Endothelial cell of umbilical vein (primary cell): ENCODE results near the gene PDGFA. TPM values are rescaled to one million over a fixed set of nuclear protein-coding genes. Genes with fewer than 3 reads are reported as not detected.

Source experiments
- BruUV-seq: library from RNA; stranded (reverse); fragments of 400-500 nt; replicated peaks from 2 replicates; lab custom pipeline; 2021; lab: Mats Ljungman, UMichigan
- CTCF ChIA-PET: fragments of 300-600, 350-600 bp; sonication (Branson Sonifier 250); formaldehyde crosslinking; loops from one replicate; lab custom pipeline; 2021; ENCODE audit warnings: antibody characterized with exemption, inconsistent platforms; lab: Charles Lee
- POLR2A ChIA-PET: fragments of 300-600, 350-600 bp; sonication (Branson Sonifier 250); formaldehyde crosslinking; loops from one replicate; lab custom pipeline; 2021; ENCODE audit warnings: antibody characterized with exemption, inconsistent platforms; lab: Charles Lee
- DNase-seq: peaks from one replicate; pipeline ENCODE4 v3.0.0-alpha.2; 2011; ENCODE audit warnings: low read depth, low spot score
- FAIRE-seq: peaks from 2 replicates; lab custom pipeline; 2011; peaks lifted over from hg19 to GRCh38; lab: Jason Lieb, UNC
- H2AFZ ChIP-seq: 2 replicates; pipeline ENCODE4 v1.6.0; 2012; ENCODE audit warnings: low read depth, low read length, control low read depth, inconsistent platforms
- H3K27ac ChIP-seq: 2 replicates; pipeline ENCODE4 v1.5.1; 2011; ENCODE audit warnings: low read depth, mild to moderate bottlenecking, control low read depth, low read length, moderate library complexity; ENCODE audit not compliant: insufficient read depth
- H3K27me3 ChIP-seq, 2 experiments: 2 replicates each; pipeline versions ENCODE4 v1.6.0 to v1.6.1; 2011; ENCODE audit warnings: low read length in 2 of 2, mixed read lengths in 1 of 2; ENCODE audit not compliant: control insufficient read depth in 2 of 2, insufficient read depth in 2 of 2
- H3K36me3 ChIP-seq, 2 experiments: 2 replicates in 1 of 2; 3 replicates in 1 of 2; pipeline ENCODE4 v1.5.1; 2011; ENCODE audit warnings: low read length in 2 of 2, mild to moderate bottlenecking in 1 of 2, moderate library complexity in 1 of 2; ENCODE audit not compliant: control insufficient read depth in 2 of 2, insufficient read depth in 2 of 2; ENCODE audit errors: extremely low read depth in 1 of 2
- H3K4me1 ChIP-seq: 3 replicates; pipeline ENCODE4 v1.5.1; 2011; ENCODE audit warnings: mild to moderate bottlenecking, low read length; ENCODE audit not compliant: control insufficient read depth, insufficient read depth; ENCODE audit errors: extremely low read depth
- H3K4me2 ChIP-seq: 2 replicates; pipeline ENCODE4 v1.6.1; 2011; ENCODE audit warnings: low read length, control low read depth, mixed read lengths; ENCODE audit not compliant: insufficient read depth
- H3K4me3 ChIP-seq, 3 experiments: fragments of 200-600 bp in 1 of 3; sonication (generic), shearing (Covaris generic) in 1 of 3; replicated peaks in 1 of 3; 2 replicates each; pipeline ENCODE4 v1.5.1; 2011 to 2016; ENCODE audit warnings: control low read depth in 3 of 3, low read length in 3 of 3, mild to moderate bottlenecking in 2 of 3, inconsistent platforms in 1 of 3, low read depth in 1 of 3, moderate library complexity in 1 of 3; ENCODE audit not compliant: insufficient read depth in 1 of 3
- H3K79me2 ChIP-seq: 2 replicates; pipeline ENCODE4 v1.6.0; 2012; ENCODE audit warnings: low read length, inconsistent platforms; ENCODE audit not compliant: control insufficient read depth, insufficient read depth
- H3K9ac ChIP-seq: replicated peaks from 2 replicates; pipeline ENCODE3; 2011; ENCODE audit warnings: low read length, control low read depth; ENCODE audit not compliant: insufficient read depth; ENCODE audit errors: extremely low read depth
- H3K9me1 ChIP-seq: replicated peaks from 3 replicates; pipeline ENCODE4 v1.6.0; 2011; ENCODE audit warnings: mild to moderate bottlenecking, low read length; ENCODE audit not compliant: control insufficient read depth, insufficient read depth; ENCODE audit errors: extremely low read depth
- H3K9me3 ChIP-seq: replicated peaks from 2 replicates; pipeline ENCODE4 v1.5.1; 2012; ENCODE audit warnings: low read length, inconsistent platforms; ENCODE audit not compliant: control insufficient read depth, insufficient read depth
- H4K20me1 ChIP-seq: replicated peaks from 2 replicates; pipeline ENCODE3; 2011; ENCODE audit warnings: mild to moderate bottlenecking, low read length; ENCODE audit not compliant: control insufficient read depth, insufficient read depth; ENCODE audit errors: extremely low read depth
- EZH2 ChIP-seq: IDR thresholded peaks from 2 replicates; pipeline ENCODE4 v1.6.1; 2012; ENCODE audit warnings: borderline replicate concordance, low read depth, mild to moderate bottlenecking, moderate library complexity, low read length, inconsistent platforms; ENCODE audit not compliant: severe bottlenecking
- FOS ChIP-seq: IDR thresholded peaks from 2 replicates; pipeline ENCODE4 v1.6.1; 2011; ENCODE audit warnings: mild to moderate bottlenecking, low read length, moderate library complexity, borderline replicate concordance; ENCODE audit not compliant: insufficient read depth
- GATA2 ChIP-seq: IDR thresholded peaks from 2 replicates; pipeline ENCODE4 v1.7.0; 2011; ENCODE audit warnings: low read depth, mild to moderate bottlenecking, moderate library complexity, mixed read lengths, low read length; ENCODE audit not compliant: insufficient read length, insufficient read depth
- JUN ChIP-seq: IDR thresholded peaks from 2 replicates; pipeline ENCODE4 v1.6.1; 2011; ENCODE audit warnings: borderline replicate concordance, low read depth; ENCODE audit not compliant: insufficient read length, insufficient read depth
- MYC ChIP-seq: IDR thresholded peaks from one replicate; pipeline ENCODE4 v1.6.1; 2011; ENCODE audit warnings: mild to moderate bottlenecking, low read depth, low read length
- POLR2A ChIP-seq: IDR thresholded peaks from 2 replicates; pipeline ENCODE4 v1.6.1; 2012; ENCODE audit warnings: low read depth, mild to moderate bottlenecking, control low read depth, low read length
- POLR2AphosphoS5 ChIP-seq: IDR thresholded peaks from 2 replicates; pipeline ENCODE4 v1.6.1; 2012; ENCODE audit warnings: low read depth, mild to moderate bottlenecking, control low read depth, low read length, moderate library complexity; ENCODE audit not compliant: insufficient read depth
- dilution Hi-C: fragments of 300-500 bp; cut with MboI; formaldehyde crosslinking; loops from one replicate; pipeline ENCODE4 v1.15.0; 2019; ENCODE audit warnings: low sequenced_read_pairs; ENCODE audit not compliant: extremely low pct_ligation_motif_present
- intact Hi-C: fragments of 100-400 bp; cut with micrococcal nuclease; formaldehyde crosslinking; loops from one replicate; pipeline ENCODE4 v1.10.0; 2022
- polyA plus RNA-seq, 4 experiments: library from polyadenylated mRNA; depleted of rRNA in 3 of 4; stranded (reverse) in 3 of 4; unstranded in 1 of 4; fragments of >200 nt; gene quantifications; 2 replicates each; pipeline versions ENCODE4 v1.2.1 to v1.2.3, GENCODE V29; 2011 to 2012; ENCODE audit warnings: missing spikeins in 1 of 4
- total RNA-seq: library from RNA; stranded (reverse); gene quantifications from 2 replicates; pipeline ENCODE4 v1.2.3, GENCODE V29; 2021
- TF ChIP-seq, protein P1 (sequence below), 2 donors: IDR thresholded peaks; 1 replicate in 1 of 2; 2 replicates in 1 of 2; pipeline ENCODE4 v1.5.1; 2011; ENCODE audit warnings: low read length in 2 of 2, mild to moderate bottlenecking in 2 of 2, moderate library complexity in 2 of 2, control low read depth in 1 of 2, inconsistent platforms in 1 of 2, low read depth in 1 of 2; ENCODE audit not compliant: insufficient read depth in 1 of 2; ENCODE audit errors: extremely low read depth in 1 of 2
- TF ChIP-seq, protein P2 (sequence below): IDR thresholded peaks from 2 replicates; pipeline ENCODE4 v1.6.1; 2011; ENCODE audit not compliant: insufficient read depth, insufficient read length

PDGFA gene
- total and polyA plus RNA-seq, 2 donors (not counting 3 experiments of a cell fraction or from before 2014, with no cell fraction given) = 17.4 to 62.4 TPM

DNA sequence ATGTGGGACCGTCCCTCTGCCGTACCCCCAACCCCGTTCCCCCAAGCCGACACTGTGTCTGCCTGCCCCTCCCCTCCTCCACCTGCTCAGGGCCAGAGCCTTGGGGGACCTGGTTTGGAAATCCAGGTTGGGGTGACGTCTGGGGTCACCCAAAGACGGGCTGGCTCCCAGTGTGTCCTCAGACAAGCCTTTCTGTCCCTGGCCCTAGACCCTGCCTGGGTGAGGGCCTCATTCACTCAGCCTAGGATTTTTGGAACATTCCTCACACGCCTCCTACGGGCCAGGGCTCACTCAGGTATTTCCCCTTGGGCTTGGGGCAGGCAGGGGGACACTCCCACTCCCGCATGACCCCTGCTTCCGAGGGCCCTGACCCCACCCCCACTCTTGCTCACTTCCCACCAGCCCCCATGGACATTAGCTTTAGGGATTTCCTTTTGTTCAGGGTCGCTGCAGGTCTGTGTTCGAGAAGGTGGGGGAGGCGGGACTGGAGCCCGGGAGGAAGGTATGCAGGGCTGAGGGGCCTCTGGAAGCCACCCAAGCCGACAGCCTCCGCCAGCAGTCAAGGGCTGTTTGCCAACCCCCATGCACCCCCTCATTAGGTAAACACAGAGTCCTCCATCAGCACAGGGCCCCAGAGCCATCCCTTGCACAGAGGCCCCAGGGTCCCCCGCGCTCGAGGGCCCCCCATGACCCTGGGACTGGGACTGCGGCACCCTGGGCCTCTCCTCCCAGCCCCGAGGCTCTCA lies 35.1 kb downstream of the PDGFA start:
- Histone ChIP-seq H3K36me3 (no peaks in the 10 kb centered on the region), H3K9me1 (no peaks in the 10 kb centered on the region), H2AFZ (no peak overlapping the region), H3K4me3 (no peak overlapping the region), H3K4me2 (no peak overlapping the region), H3K27ac (no peak overlapping the region), H3K79me2 (no peaks in the 10 kb centered on the region), H4K20me1 (no peaks in the 10 kb centered on the region), H3K9me3 (no peaks in the 10 kb centered on the region), H3K4me1 (no peaks in the 10 kb centered on the region), H3K9ac (no peak overlapping the region), H3K27me3 (peaks cover 2 to 4% of the 10 kb centered on the region in 2 experiments)
- CTCF ChIA-PET = interaction anchor here (1.2 kb wide), 1 partner anchor 52 kb away, joined by 4 read pairs; no protein-coding TSS in a partner anchor
- dilution Hi-C loops = no loop called here
- no TSS peak for BruUV-seq
- FAIRE-seq (no peak), DNase-seq (no peak)
- POLR2A ChIA-PET = no interaction called here
- TF ChIP-seq FOS (no peak), JUN (no peak), GATA2 (no peak), MYC (no peak), EZH2 (no peak), POLR2A (no peak), POLR2AphosphoS5 (no peak)
- TF ChIP-seq, protein P1, sequence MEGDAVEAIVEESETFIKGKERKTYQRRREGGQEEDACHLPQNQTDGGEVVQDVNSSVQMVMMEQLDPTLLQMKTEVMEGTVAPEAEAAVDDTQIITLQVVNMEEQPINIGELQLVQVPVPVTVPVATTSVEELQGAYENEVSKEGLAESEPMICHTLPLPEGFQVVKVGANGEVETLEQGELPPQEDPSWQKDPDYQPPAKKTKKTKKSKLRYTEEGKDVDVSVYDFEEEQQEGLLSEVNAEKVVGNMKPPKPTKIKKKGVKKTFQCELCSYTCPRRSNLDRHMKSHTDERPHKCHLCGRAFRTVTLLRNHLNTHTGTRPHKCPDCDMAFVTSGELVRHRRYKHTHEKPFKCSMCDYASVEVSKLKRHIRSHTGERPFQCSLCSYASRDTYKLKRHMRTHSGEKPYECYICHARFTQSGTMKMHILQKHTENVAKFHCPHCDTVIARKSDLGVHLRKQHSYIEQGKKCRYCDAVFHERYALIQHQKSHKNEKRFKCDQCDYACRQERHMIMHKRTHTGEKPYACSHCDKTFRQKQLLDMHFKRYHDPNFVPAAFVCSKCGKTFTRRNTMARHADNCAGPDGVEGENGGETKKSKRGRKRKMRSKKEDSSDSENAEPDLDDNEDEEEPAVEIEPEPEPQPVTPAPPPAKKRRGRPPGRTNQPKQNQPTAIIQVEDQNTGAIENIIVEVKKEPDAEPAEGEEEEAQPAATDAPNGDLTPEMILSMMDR (IDR thresholded peaks at IDR 0.05; ENCODE audit: extremely low read depth in 1 of 2, insufficient read depth in 1 of 2, low read depth in 1 of 2, low read length in 2 of 2) = no peak
- TF ChIP-seq, protein P2, sequence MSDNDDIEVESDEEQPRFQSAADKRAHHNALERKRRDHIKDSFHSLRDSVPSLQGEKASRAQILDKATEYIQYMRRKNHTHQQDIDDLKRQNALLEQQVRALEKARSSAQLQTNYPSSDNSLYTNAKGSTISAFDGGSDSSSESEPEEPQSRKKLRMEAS = no peak
- intact Hi-C loops = no loop called here
